Nephron progenitor cell (in vitro differentiated cells): Measurements from ENCODE around the gene ZNF8.
"Not testable (repeated sequence)": the region's sequence is repeated elsewhere in the genome, so short reads cannot be mapped to it uniquely, and the experiment has no call there.

Experiments
- DNase-seq: peaks from one replicate; pipeline ENCODE4 v3.0.0; 2021
- H3K27ac Mint-ChIP-seq: 2 replicates; pipeline ENCODE4 v1.8.0; 2021; ENCODE audit warnings: mild to moderate bottlenecking, moderate library complexity, mixed read lengths
- H3K27me3 Mint-ChIP-seq: 2 replicates; pipeline ENCODE4 v1.8.0; 2021; ENCODE audit warnings: mild to moderate bottlenecking, low read depth, mixed read lengths; ENCODE audit not compliant: poor library complexity
- H3K36me3 Mint-ChIP-seq: 2 replicates; pipeline ENCODE4 v1.8.0; 2021; ENCODE audit warnings: low read depth, mixed read lengths
- H3K4me1 Mint-ChIP-seq: 2 replicates; pipeline ENCODE4 v1.8.0; 2021; ENCODE audit warnings: mixed read lengths
- H3K4me3 Mint-ChIP-seq: 2 replicates; pipeline ENCODE4 v1.8.0; 2021; ENCODE audit warnings: mild to moderate bottlenecking, moderate library complexity, mixed read lengths
- H3K9me3 Mint-ChIP-seq: 2 replicates; pipeline ENCODE4 v1.8.0; 2021; ENCODE audit warnings: mild to moderate bottlenecking, moderate library complexity, mixed read lengths
- TF ChIP-seq, protein P1 (sequence below): fragments of 200-600 bp; sonication (generic); IDR thresholded peaks from 2 replicates; pipeline ENCODE4 v1.5.0; 2021; ENCODE audit warnings: antibody characterized with exemption

The ZNF8 gene

DNA sequence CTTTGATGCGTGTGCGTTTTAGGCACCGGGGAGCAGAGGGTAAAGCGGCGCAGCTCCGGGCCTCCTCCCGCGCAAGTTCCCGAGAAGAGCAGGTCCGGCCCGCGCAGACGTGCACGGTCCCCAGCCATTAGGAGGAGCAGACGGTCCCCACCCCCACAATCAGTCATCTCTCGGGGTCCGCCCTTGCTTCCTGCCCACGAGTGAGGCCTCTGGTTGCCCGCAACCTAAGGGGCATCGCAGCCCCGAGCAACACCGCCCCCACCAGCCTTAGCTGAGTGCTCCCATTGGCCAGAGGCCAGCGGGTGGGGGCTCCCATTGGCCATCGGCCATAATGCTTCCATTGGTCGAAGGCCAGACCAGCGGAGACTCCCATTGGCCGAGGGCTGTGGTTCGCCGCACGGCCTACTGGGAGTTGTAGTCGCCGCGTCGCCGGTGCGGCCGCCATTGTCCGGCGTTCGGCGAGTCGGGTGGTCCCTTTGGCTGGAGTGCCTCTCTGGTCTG is at the start of gene ZNF8:
Gene ZNF8 (plus strand): TSS at position 415 of the 501 bp plus-strand sequence. CDS start 127 bp downstream, outside the sequence.
- Mint-ChIP-seq H3K4me3 (peak within 1 kb of the TSS; percentile 93), H3K36me3 (peaks cover 97% of the 10 kb centered on the region), H3K27me3 (peaks cover 11% of the 10 kb centered on the region), H3K27ac (peak within 1 kb of the TSS; percentile 99), H3K9me3 (peaks cover 98% of the 10 kb centered on the region), H3K4me1 (peaks cover 31% of the 10 kb centered on the region)
- DNase-seq = peak; percentile 94
- TF ChIP-seq, protein P1, sequence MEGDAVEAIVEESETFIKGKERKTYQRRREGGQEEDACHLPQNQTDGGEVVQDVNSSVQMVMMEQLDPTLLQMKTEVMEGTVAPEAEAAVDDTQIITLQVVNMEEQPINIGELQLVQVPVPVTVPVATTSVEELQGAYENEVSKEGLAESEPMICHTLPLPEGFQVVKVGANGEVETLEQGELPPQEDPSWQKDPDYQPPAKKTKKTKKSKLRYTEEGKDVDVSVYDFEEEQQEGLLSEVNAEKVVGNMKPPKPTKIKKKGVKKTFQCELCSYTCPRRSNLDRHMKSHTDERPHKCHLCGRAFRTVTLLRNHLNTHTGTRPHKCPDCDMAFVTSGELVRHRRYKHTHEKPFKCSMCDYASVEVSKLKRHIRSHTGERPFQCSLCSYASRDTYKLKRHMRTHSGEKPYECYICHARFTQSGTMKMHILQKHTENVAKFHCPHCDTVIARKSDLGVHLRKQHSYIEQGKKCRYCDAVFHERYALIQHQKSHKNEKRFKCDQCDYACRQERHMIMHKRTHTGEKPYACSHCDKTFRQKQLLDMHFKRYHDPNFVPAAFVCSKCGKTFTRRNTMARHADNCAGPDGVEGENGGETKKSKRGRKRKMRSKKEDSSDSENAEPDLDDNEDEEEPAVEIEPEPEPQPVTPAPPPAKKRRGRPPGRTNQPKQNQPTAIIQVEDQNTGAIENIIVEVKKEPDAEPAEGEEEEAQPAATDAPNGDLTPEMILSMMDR = no peak

DNA sequence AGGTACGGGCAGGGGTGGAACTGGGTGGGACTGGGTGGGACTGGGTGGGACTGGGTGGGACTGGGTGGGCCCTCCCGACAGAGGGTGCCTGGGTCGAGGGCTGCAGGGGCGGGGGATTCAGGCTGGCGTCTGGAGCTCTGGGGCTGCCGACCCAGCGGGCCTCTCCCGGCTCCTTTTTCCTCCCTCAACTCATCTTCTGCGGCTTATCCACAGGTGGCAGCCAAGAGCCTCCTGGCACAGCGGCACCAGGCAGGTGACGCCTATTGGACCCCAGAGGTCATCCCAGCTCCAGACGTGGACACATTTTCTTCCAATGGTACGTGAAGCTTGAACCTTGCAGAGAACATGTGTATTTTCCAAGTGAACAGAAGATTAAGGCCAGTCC is 49.5 kb upstream of the ZNF8 start:
- H3K27ac Mint-ChIP-seq = no peak overlapping the region
- TF ChIP-seq, protein P1 = no peak
- peaks cover 100% of the 10 kb centered on the region for H3K9me3 Mint-ChIP-seq
- H3K4me1 Mint-ChIP-seq = peaks cover 27% of the 10 kb centered on the region
- peak overlapping the region; percentile 93 for H3K4me3 Mint-ChIP-seq
- peak; percentile 5 for DNase-seq
- peaks cover 7% of the 10 kb centered on the region for H3K27me3 Mint-ChIP-seq
- H3K36me3 Mint-ChIP-seq = peaks cover 89% of the 10 kb centered on the region

DNA sequence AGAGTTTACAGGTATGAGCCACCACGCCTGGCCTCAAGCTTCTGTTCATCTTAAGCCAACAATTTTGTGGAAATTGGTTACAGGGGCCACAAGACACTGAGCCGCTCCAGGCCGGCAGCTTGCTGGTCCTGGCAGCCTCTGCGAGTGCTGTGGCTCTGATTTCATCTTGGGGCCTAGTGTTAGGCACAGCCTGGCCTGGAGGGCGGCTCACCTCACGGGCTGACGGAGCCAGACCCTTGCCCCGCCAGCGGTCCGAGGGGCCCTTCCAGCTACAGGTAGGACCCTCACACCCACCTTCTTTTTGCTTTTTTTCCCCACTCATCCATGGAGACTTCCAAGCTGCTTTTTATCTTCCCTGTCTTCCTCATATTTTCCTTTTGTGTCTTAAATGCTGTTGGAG is 41.4 kb upstream of the ZNF8 start:
- Mint-ChIP-seq H3K36me3 (peaks cover 100% of the 10 kb centered on the region), H3K9me3 (peaks cover 97% of the 10 kb centered on the region), H3K27me3 (peaks cover 3% of the 10 kb centered on the region), H3K4me1 (no peaks in the 10 kb centered on the region), H3K27ac (no peak overlapping the region), H3K4me3 (no peak overlapping the region)
- TF ChIP-seq, protein P1 = no peak
- no peak for DNase-seq

DNA sequence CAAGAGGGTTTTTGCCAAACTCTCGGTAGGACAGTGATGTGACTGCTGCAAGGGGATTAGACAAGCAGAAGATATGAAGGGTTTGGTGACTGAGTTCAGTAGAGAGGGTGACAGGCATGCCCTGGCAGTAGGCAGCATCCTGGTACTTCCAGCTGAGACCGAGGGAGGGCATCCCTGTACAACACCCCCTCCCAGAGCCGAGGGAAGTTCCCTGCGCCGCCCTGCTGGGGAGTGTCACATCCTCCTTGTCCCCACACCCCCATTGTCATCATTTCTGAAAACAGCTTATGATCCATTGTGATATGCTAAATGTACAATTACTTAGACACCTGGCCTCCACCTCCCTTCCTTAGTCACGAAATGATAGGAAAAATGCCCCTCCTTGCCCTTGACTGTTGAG is 35.4 kb upstream of the ZNF8 start:
- no peak overlapping the region for H3K27ac Mint-ChIP-seq
- TF ChIP-seq, protein P1 = no peak
- peaks cover 100% of the 10 kb centered on the region for H3K36me3 Mint-ChIP-seq
- peaks cover 3% of the 10 kb centered on the region for H3K27me3 Mint-ChIP-seq
- no peaks in the 10 kb centered on the region for H3K4me1 Mint-ChIP-seq
- H3K9me3 Mint-ChIP-seq = peaks cover 100% of the 10 kb centered on the region
- no peak for DNase-seq
- H3K4me3 Mint-ChIP-seq = no peak overlapping the region

DNA sequence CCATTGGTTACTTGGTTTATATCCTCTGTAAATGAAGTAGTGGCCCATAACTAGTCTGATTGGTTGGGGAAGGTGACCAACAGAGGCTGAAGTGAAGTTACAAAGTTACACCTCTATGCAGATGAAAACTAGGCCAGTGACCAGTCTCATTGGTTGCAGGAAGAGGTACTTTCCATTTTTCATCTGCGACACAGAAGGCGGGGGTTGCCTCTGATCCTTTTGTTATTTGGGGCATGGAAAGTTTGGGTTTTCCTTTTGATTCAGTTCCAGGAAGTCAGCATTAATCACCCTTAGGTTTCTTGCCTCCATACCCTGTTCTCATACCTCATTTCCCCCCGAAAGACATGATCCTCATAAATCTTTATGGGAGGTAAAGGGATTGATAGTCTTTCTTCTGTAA is 29.9 kb upstream of the ZNF8 start:
- TF ChIP-seq, protein P1 = no peak
- Mint-ChIP-seq H3K27ac (no peak overlapping the region), H3K27me3 (peaks cover 3% of the 10 kb centered on the region), H3K36me3 (peaks cover 100% of the 10 kb centered on the region), H3K4me1 (no peaks in the 10 kb centered on the region), H3K9me3 (peaks cover 100% of the 10 kb centered on the region), H3K4me3 (no peak overlapping the region)
- DNase-seq = no peak

DNA sequence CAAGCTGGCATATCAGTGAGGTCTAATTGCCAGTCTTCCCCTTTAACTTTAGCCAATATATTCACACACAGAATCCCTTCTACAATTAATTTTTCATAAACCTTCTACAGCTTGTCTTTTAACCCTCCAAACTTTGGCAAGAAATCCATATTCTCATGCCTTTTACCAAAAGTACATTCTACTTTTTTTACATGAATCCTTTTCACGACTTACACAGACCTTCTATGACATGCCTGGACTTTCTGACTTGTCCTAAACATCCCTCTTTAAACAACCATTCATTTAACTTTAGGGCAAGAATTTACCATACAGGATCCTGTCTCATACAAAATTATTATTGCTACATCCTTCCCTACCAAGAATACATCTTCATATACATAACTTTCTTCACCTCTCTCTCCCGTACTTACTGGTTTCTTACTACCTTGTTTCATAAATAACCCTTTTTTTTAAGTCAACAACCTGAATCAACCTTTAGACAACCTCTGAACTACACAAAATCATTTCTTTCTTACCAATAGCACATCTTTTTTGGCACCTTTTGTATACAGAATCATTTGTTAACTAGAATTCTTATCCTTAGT is 26.6 kb upstream of the ZNF8 start:
- TF ChIP-seq, protein P1 = no peak
- H3K4me1 Mint-ChIP-seq = no peaks in the 10 kb centered on the region
- no peak for DNase-seq
- no peak overlapping the region for H3K27ac Mint-ChIP-seq
- peaks cover 100% of the 10 kb centered on the region for H3K9me3 Mint-ChIP-seq
- H3K4me3 Mint-ChIP-seq = no peak overlapping the region
- H3K27me3 Mint-ChIP-seq = peaks cover 8% of the 10 kb centered on the region
- H3K36me3 Mint-ChIP-seq = peaks cover 100% of the 10 kb centered on the region

DNA sequence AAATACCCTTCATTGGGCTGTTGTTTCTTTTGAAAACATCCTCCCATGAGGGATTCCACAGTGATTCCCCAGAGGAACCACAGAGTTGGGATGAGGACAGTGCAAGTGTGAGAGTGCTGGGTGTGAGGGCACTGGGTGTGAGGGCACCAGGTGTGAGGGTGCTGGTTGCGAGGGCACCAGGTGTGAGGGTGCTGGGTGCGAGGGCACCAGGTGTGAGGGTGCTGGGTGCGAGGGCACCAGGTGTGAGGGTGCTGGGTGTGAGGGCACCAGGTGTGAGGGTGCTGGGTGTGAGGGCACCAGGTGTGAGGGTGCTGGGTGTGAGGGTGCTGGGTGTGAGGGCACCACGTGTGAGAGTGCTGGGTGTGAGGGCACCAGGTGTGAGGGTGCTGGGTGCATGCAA is 20.5 kb upstream of the ZNF8 start:
- DNase-seq, H3K4me1 Mint-ChIP-seq, H3K4me3 Mint-ChIP-seq, H3K27ac Mint-ChIP-seq: not testable (repeated sequence)
- peaks cover 100% of the 10 kb centered on the region for H3K9me3 Mint-ChIP-seq
- peaks cover 21% of the 10 kb centered on the region for H3K27me3 Mint-ChIP-seq
- H3K36me3 Mint-ChIP-seq = peaks cover 100% of the 10 kb centered on the region
